Large intestine (tissue), 3 donors: ENCODE data around the gene INTS7. TPM values are rescaled to one million over a fixed set of nuclear protein-coding genes. Genes with fewer than 3 reads are reported as not detected.

ENCODE experiments used
- DNase-seq, 2 donors: peaks; one replicate each; pipeline versions ENCODE4 v3.0.0 to v3.0.0-alpha.2; 2013
- H3K27ac ChIP-seq: one replicate; pipeline ENCODE4 v1.5.1; 2013; ENCODE audit warnings: low read length
- H3K27me3 ChIP-seq: 2 replicates; pipeline ENCODE4 v1.6.1; 2013; ENCODE audit warnings: low read length; ENCODE audit not compliant: control insufficient read depth, insufficient read depth
- H3K36me3 ChIP-seq: 2 replicates; pipeline ENCODE4 v1.6.1; 2013; ENCODE audit warnings: low read length; ENCODE audit not compliant: control insufficient read depth, insufficient read depth
- H3K4me1 ChIP-seq: one replicate; pipeline ENCODE4 v1.6.1; 2013; ENCODE audit warnings: low read length; ENCODE audit not compliant: control insufficient read depth, insufficient read depth
- H3K4me3 ChIP-seq: one replicate; pipeline ENCODE4 v1.5.1; 2013; ENCODE audit warnings: low read length
- H3K9me3 ChIP-seq: one replicate; pipeline ENCODE4 v1.6.1; 2013; ENCODE audit warnings: mild to moderate bottlenecking, low read depth, low read length, moderate library complexity; ENCODE audit not compliant: control insufficient read depth
- WGBS: methylation state at CpG from one replicate; pipeline ENCODE4 v1.1.5; 2013; ENCODE audit warnings: low lambda C conversion rate; ENCODE audit not compliant: insufficient coverage; 5-methylcytosine and 5-hydroxymethylcytosine counted together
- polyA plus RNA-seq: library from polyadenylated mRNA; unstranded; fragments of 120-200 nt; gene quantifications from one replicate; pipeline ENCODE4 v1.2.1, GENCODE V29; 2013

Gene INTS7
- polyA plus RNA-seq, 1 donor: 16.1 TPM

DNA sequence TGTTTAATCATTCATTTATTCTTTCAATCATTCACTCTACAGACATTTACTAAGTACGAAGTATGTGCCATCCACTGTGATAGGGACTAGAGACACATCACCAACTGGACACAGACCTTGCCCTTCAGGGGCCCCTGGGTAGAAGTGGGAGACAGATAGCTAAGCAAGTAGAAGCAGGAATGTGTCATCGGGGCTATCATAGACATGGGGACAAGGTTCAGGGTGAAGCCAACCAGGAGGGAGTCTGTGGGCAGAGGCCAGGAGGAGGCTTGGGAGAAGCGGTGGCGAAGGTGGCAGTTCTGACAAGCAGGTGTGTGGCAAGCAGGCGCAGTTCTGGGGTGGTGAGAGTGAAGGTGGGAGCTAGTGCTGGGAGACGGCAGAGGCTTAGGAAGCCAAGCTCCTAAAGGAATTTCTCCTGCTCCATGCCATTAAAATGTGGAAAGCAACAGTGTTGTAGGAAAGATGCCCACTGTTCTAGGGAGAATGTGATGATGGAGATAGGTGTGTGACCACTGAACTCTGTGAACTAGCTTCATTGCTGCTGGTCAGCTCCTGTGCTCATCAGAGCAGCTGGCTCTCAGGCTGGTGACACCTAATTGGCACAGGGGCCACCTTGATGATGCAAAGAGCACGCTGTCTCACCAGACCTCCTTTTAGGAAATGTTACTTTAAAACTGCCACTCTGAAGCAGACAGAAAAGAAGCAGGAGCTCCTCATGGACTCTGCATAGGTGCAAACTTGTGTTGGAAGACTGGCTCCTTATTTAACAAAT is 125.1 kb downstream of the INTS7 start:
- no CpG with 5 or more reads among the region's 7 CpGs for WGBS
- peak; percentile 94 to 96 for DNase-seq
- Histone ChIP-seq H3K27me3 (no peaks in the 10 kb centered on the region), H3K4me1 (peaks cover 61% of the 10 kb centered on the region), H3K27ac (peak overlapping the region; percentile 95), H3K9me3 (no peaks in the 10 kb centered on the region), H3K4me3 (no peak overlapping the region), H3K36me3 (no peaks in the 10 kb centered on the region)

DNA sequence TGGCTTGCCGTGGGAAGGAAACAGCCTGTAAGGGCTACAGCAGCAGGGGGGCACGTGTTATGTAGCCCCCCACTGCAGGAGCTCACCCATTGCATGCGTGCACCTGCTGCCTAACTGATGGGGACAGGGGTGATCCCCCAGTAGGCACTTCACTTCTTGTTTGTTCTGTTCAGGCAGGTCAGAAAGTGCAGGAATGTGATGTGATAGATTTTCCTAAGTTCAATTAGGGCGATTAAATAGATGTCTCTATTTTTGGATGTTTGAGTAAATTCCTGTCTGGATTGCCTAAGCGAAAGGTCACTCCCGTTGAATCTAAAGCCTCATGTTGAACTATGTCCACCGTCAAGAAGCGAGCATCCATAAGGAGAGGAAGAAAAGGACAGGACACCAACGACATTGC is 126.0 kb downstream of the INTS7 start:
- H3K27me3 ChIP-seq: no peaks in the 10 kb centered on the region
- H3K27ac ChIP-seq: peak overlapping the region; percentile 95
- H3K4me3 ChIP-seq: no peak overlapping the region
- no peaks in the 10 kb centered on the region for H3K36me3 ChIP-seq
- H3K9me3 ChIP-seq: no peaks in the 10 kb centered on the region
- DNase-seq: no peak
- WGBS: 50% methylated on average over 1 of the region's 9 CpGs
- H3K4me1 ChIP-seq: peaks cover 57% of the 10 kb centered on the region

DNA sequence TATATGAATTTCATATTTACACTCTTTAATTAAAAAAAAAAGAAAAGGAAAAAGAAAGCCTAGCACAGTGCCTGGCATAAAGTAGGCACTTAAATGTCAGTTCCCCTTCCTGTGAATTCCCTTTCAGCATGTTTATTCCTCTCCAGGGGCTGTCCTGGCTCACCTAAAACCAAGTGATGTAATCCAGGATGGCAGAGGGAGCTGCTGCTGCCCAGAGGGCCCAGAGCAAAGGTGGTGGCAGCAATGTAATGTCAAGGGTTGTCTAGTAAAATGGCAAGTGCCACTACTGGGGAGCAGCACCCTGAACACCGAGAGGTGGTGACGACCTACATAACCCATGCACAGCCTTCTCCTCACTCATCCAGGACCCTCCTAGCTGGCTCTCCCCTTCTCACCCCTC is 126.4 kb downstream of the INTS7 start:
- Histone ChIP-seq H3K9me3 (no peaks in the 10 kb centered on the region), H3K27ac (peak overlapping the region; percentile 95), H3K36me3 (no peaks in the 10 kb centered on the region), H3K4me1 (peaks cover 59% of the 10 kb centered on the region), H3K27me3 (no peaks in the 10 kb centered on the region), H3K4me3 (no peak overlapping the region)
- no CpG with 5 or more reads among the region's 2 CpGs for WGBS
- no peak for DNase-seq

DNA sequence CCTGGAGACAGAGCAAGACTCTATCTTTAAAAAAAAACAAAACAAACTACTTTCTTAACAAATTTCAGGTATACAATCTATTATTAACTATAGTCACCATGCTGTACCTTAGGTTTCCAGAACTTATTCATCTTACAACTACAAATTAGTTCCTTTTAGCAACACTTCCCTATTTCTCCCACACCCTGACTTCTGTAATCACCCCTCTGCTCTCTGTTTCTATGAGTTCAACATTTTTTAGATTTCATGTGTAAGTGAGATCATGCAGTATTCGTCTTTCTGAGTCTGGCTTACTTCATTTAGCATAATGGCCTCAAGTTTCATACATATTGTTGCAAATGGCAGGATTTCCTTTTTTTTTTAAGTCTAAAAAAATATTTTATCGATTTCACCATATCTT is 126.9 kb downstream of the INTS7 start:
- peaks cover 63% of the 10 kb centered on the region for H3K4me1 ChIP-seq
- DNase-seq: no peak
- H3K4me3 ChIP-seq: no peak overlapping the region
- peak overlapping the region; percentile 95 for H3K27ac ChIP-seq
- WGBS: 76% methylated on average over 2 of the region's 2 CpGs
- no peaks in the 10 kb centered on the region for H3K36me3 ChIP-seq
- H3K9me3 ChIP-seq: no peaks in the 10 kb centered on the region
- H3K27me3 ChIP-seq: no peaks in the 10 kb centered on the region

DNA sequence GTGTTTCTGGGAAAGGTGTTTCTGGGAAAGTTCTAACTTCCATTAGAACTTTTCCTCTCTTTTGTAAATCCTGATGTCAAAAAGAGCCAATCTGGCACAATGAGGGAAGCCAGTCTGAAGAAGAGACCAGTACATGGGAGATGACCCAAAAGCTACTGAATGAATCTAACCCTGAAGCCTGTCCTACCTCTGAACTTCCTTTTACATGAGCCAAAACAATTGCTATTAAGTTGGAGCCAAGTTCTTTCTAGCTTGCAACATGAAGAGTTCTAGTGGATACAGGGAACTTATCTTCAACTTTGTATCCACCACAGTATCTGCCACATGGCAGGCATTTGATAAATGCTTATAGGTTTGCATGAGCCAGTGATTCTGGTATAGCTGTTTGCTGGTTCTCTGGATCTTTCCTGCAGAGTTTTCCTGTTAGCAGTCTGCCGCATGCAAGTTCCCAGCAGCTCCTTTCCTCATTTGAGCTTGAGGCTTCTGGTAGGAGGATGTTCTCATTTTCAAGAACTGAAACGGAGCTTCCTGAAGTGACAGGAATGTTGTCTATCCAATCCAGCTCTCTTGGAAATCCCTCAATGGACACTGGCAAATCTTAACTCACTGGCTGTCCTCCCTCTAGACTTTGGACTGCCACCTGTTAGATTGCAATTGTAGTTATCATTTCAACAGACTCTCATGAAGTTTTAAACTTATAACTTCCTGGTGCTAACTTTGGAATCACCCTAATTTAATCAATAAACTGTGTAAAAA is 131.7 kb downstream of the INTS7 start:
- peak overlapping the region; percentile 89 for H3K27ac ChIP-seq
- peak; percentile 77 to 90 for DNase-seq

DNA sequence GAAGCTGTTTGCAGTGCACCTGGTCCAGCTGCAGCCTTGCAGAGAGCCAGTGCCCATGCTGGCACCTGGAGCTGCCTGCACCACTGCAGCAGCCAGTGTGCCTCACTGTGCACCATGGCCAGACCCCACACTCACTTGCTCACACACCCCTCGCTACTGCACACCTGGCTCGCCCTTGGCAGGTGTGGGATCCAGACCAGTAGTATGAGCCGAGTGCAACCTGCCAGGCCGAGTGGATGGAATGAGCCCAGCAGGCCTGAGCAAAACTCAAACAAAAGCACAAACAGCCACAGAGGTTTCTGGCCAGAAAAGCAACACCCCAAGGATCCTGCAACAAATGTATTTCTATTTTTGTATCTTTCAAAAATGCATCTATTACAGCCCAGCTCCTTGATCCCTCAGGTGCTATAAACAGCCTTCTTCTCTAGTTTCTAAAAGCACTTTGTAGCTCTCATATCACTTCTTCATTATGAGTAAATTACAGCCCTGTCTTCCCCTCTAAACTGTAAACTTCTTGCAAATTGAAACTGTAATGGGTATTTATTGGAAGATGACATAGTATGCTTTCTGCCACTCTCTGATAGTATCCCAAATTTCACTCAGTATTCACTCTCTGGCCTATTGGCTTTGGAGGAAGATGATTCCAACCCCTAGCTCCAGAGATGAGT is 132.6 kb downstream of the INTS7 start:
- no peak overlapping the region for H3K4me3 ChIP-seq
- WGBS: no CpG with 5 or more reads among the region's 4 CpGs

More for the DNA sequence above, 131.7 kb downstream of the INTS7 start:
- peaks cover 10% of the 10 kb centered on the region for H3K9me3 ChIP-seq
- no peaks in the 10 kb centered on the region for H3K27me3 ChIP-seq
- WGBS: no CpG with 5 or more reads among the region's 2 CpGs
- H3K4me3 ChIP-seq: no peak overlapping the region
- no peaks in the 10 kb centered on the region for H3K36me3 ChIP-seq
- peaks cover 42% of the 10 kb centered on the region for H3K4me1 ChIP-seq

DNA sequence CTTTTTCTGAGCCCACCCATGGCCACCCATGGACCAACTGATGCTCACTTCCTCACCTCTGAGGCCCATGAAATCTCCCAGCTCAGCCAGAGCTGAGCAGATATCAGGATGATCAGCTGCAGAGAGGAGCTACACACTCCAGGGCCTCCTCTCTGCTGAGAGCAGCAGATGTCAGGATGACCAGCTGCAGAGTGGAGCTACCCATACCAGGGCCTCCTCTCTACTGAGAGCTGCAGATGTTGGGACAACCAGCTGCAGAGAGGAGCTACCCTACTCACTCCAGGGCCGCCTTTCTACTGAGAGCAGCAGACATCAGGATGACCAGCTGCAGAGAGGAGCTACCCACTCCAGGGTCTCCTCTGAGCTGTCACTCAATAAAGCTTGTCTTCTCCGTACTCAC is 133.4 kb downstream of the INTS7 start:
- Histone ChIP-seq H3K27me3 (no peaks in the 10 kb centered on the region), H3K9me3 (peaks cover 10% of the 10 kb centered on the region)

More for the DNA sequence above, 132.6 kb downstream of the INTS7 start:
- DNase-seq: no peak
- peaks cover 10% of the 10 kb centered on the region for H3K9me3 ChIP-seq
- no peaks in the 10 kb centered on the region for H3K27me3 ChIP-seq
- H3K36me3 ChIP-seq: no peaks in the 10 kb centered on the region
- peak overlapping the region; percentile 89 for H3K27ac ChIP-seq
- peaks cover 34% of the 10 kb centered on the region for H3K4me1 ChIP-seq

DNA sequence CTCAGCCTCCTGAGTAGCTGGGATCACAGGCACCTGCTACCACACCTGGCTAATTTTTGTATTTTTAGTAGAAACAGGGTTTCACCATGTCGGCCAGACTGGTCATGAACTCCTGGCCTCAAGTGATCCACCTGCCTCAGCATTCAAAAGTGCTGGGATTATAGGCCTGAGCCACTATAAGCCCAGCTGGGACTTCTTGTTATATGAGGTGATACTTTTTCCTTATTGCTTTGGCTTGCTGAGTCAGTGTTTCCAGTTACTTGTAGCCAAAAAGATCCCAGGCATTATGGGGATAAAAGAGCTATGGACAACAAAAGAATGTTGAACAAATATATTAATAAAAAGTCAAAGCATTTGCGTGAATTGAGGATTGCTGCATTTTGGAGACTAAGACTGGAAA is 134.9 kb downstream of the INTS7 start:
- WGBS: 100% methylated on average over 1 of the region's 2 CpGs
- Histone ChIP-seq H3K27ac (no peak overlapping the region), H3K36me3 (no peaks in the 10 kb centered on the region), H3K27me3 (no peaks in the 10 kb centered on the region), H3K9me3 (peaks cover 10% of the 10 kb centered on the region), H3K4me3 (no peak overlapping the region), H3K4me1 (peaks cover 32% of the 10 kb centered on the region)
- no peak for DNase-seq

More for the DNA sequence above, 133.4 kb downstream of the INTS7 start:
- DNase-seq: no peak
- peaks cover 28% of the 10 kb centered on the region for H3K4me1 ChIP-seq
- H3K4me3 ChIP-seq: no peak overlapping the region
- H3K36me3 ChIP-seq: no peaks in the 10 kb centered on the region
- WGBS: no CpG with 5 or more reads among the region's 2 CpGs
- H3K27ac ChIP-seq: peak overlapping the region; percentile 89

DNA sequence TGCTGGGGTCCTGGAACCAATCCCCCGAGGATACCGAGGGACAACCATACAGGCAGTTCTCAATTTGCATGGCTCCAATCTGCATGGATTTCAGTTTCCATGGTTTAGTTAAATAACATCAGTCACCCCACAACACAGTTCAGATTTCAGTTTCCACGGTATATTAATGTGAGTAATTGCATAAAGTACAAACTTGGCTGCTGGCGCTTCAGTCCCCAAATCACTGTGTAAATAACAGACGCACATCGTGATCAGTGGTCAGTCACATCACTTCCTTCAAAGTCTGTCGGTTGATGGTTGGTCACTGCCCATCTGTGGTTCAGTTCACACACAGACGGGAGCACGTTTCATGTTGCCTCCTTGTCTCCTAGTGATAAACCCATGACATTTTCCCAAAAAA is 138.4 kb downstream of the INTS7 start:
- H3K36me3 ChIP-seq: no peaks in the 10 kb centered on the region
- DNase-seq: no peak
- H3K9me3 ChIP-seq: peaks cover 9% of the 10 kb centered on the region
- no peak overlapping the region for H3K4me3 ChIP-seq
- peaks cover 37% of the 10 kb centered on the region for H3K4me1 ChIP-seq
- H3K27ac ChIP-seq: no peak overlapping the region
- 94% methylated on average over 3 of the region's 9 CpGs for WGBS
- no peaks in the 10 kb centered on the region for H3K27me3 ChIP-seq

DNA sequence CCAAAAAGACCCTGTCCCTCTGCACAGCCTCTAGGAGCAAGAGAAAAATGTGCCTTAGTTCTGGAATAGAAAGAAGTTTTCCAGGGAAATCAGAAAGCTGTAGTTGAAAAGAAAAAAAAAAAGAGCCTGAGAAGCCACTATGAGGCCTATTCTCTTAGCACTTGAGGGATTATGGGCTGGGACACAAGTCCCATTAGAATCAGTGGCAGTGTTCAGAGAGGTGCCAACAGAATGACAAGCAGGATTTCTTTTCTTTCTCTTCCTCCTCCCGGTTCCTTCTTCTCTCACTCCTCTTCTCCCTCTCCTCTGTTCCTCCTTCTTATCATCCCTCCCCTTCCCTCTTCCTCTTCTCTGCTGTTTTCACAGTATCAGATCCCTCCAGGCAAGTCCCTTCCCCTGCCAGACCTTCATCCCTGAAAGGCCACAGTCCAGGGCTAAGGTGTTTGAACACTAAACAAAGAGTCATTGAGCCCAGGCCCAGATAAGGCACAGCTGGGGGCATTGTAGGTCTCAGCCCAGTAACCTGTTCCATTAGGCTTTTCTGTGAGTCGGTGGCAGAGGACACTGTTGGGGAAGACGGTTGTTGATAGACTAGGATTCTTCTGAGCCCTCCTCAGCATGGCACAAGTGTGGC is 140.1 kb downstream of the INTS7 start:
- Histone ChIP-seq H3K4me1 (peaks cover 37% of the 10 kb centered on the region), H3K4me3 (no peak overlapping the region), H3K9me3 (no peaks in the 10 kb centered on the region), H3K36me3 (no peaks in the 10 kb centered on the region), H3K27ac (peak overlapping the region; percentile 23), H3K27me3 (no peaks in the 10 kb centered on the region)
- DNase-seq: peak in 1 of 2 donors; percentile 75
- 0% methylated on average over 1 of the region's 3 CpGs for WGBS
